ENCODE data around the gene BPIFB6.

GRCh38 chr20:33013701-33014326 lies 17.6 kb upstream of the BPIFB6 start:
- TF ChIP-seq, protein P1, sequence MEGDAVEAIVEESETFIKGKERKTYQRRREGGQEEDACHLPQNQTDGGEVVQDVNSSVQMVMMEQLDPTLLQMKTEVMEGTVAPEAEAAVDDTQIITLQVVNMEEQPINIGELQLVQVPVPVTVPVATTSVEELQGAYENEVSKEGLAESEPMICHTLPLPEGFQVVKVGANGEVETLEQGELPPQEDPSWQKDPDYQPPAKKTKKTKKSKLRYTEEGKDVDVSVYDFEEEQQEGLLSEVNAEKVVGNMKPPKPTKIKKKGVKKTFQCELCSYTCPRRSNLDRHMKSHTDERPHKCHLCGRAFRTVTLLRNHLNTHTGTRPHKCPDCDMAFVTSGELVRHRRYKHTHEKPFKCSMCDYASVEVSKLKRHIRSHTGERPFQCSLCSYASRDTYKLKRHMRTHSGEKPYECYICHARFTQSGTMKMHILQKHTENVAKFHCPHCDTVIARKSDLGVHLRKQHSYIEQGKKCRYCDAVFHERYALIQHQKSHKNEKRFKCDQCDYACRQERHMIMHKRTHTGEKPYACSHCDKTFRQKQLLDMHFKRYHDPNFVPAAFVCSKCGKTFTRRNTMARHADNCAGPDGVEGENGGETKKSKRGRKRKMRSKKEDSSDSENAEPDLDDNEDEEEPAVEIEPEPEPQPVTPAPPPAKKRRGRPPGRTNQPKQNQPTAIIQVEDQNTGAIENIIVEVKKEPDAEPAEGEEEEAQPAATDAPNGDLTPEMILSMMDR (IDR thresholded peaks at IDR 0.05), result no peak
- TF ChIP-seq POLR2A (IDR thresholded peaks at IDR 0.05), result no peak
